HepG2 (cell line): ENCODE data around the gene LAMA5. TPM values are rescaled to one million over a fixed set of nuclear protein-coding genes. Genes with fewer than 3 reads are reported as not detected.
A peak's percentile ranks its signal among the peaks of the same experiment; 100 is the strongest.

ENCODE experiments used
- ATAC-seq: fragments of 200-7000 bp; cut with Tn5 transposase; 3 replicates; pipeline ENCODE4 v1.9.1; 2020; ENCODE audit warnings: mild to moderate bottlenecking, moderate library complexity
- BruUV-seq: library from RNA; stranded (reverse); fragments of 400-500 nt; replicated peaks from 2 replicates; lab custom pipeline; 2021; lab: Mats Ljungman, UMichigan
- CTCF ChIA-PET: fragments of 300-600 bp; formaldehyde crosslinking; extraction: SDS; loops from one replicate; lab custom pipeline; 2021; ENCODE audit warnings: low total read pairs, inconsistent platforms, low intra/inter-chr PET ratio; lab: Yijun Ruan, JAX
- POLR2A ChIA-PET: fragments of 350-600 bp; sonication (Branson Sonifier 250); formaldehyde crosslinking; loops from one replicate; lab custom pipeline; 2020; ENCODE audit warnings: antibody characterized with exemption, inconsistent platforms; lab: Yijun Ruan, JAX
- DNase-seq: peaks from one replicate; pipeline ENCODE4 v3.0.0-alpha.2; 2015; ENCODE audit warnings: low spot score
- FAIRE-seq: peaks from 3 replicates; lab custom pipeline; 2011; peaks lifted over from hg19 to GRCh38; lab: Jason Lieb, UNC
- H2AFZ ChIP-seq: one replicate; pipeline ENCODE4 v1.6.1; 2011; ENCODE audit warnings: low read length, inconsistent platforms
- H3K27ac ChIP-seq: fragments of 300-600 bp; 3 replicates; pipeline ENCODE4 v1.8.0; 2011; ENCODE audit warnings: mixed run types, mild to moderate bottlenecking, mixed read lengths, low read length, inconsistent platforms; ENCODE audit not compliant: insufficient read depth; ENCODE audit errors: extremely low read length
- H3K27me3 ChIP-seq, 2 experiments: fragments of 200-600 bp in 1 of 2; 2 replicates in 1 of 2; 3 replicates in 1 of 2; pipeline versions ENCODE4 v1.6.0 to v1.8.0; 2011; ENCODE audit warnings: low read length in 2 of 2, mild to moderate bottlenecking in 2 of 2, moderate library complexity in 2 of 2, inconsistent platforms in 1 of 2; ENCODE audit not compliant: insufficient read depth in 2 of 2, control insufficient read depth in 1 of 2
- H3K36me3 ChIP-seq, 2 experiments: fragments of 200-600 bp in 1 of 2; replicated peaks in 1 of 2; 2 replicates in 1 of 2; 3 replicates in 1 of 2; pipeline versions ENCODE4 v1.5.1 to v1.8.0; 2011; ENCODE audit warnings: low read length in 2 of 2, inconsistent platforms in 1 of 2; ENCODE audit not compliant: insufficient read depth in 2 of 2, control insufficient read depth in 1 of 2
- H3K4me1 ChIP-seq: 2 replicates; pipeline ENCODE4 v1.5.1; 2012; ENCODE audit warnings: low read length, inconsistent platforms; ENCODE audit not compliant: insufficient read depth
- H3K4me2 ChIP-seq: 2 replicates; pipeline ENCODE4 v1.6.0; 2011; ENCODE audit warnings: low read depth, low read length, inconsistent platforms
- H3K4me3 ChIP-seq, 3 experiments: fragments of 200-600 bp in 1 of 3; sonication (generic), shearing (Covaris generic) in 1 of 3; replicated peaks in 1 of 3; 2 replicates each; pipeline ENCODE4 v1.5.1; 2011 to 2016; ENCODE audit warnings: low read length in 3 of 3, inconsistent platforms in 2 of 3, low read depth in 2 of 3, mild to moderate bottlenecking in 2 of 3, control low read depth in 1 of 3, mixed read lengths in 1 of 3; ENCODE audit not compliant: insufficient read depth in 1 of 3
- H3K79me2 ChIP-seq: one replicate; pipeline ENCODE4 v1.6.1; 2011; ENCODE audit warnings: low read length, inconsistent platforms; ENCODE audit not compliant: insufficient read depth
- H3K9ac ChIP-seq: 2 replicates; pipeline ENCODE4 v1.6.0; 2011; ENCODE audit warnings: mild to moderate bottlenecking, low read depth, low read length, inconsistent platforms; ENCODE audit not compliant: insufficient read depth
- H3K9me3 ChIP-seq: 2 replicates; pipeline ENCODE4 v1.5.1; 2012; ENCODE audit warnings: mild to moderate bottlenecking, low read length
- H4K20me1 ChIP-seq: 2 replicates; pipeline ENCODE4 v1.6.0; 2011; ENCODE audit warnings: inconsistent platforms, mild to moderate bottlenecking, low read length, moderate library complexity; ENCODE audit not compliant: insufficient read depth
- CEBPG ChIP-seq: IDR thresholded peaks from 2 replicates; pipeline ENCODE4 v1.6.1; 2016
- ELF3 ChIP-seq: IDR thresholded peaks from 2 replicates; pipeline ENCODE4 v1.6.1; 2016; ENCODE audit warnings: missing genetic modification reagents, missing compliant biosample characterization
- EP300 ChIP-seq, 3 experiments: sonication (generic) in 1 of 3; formaldehyde crosslinking in 1 of 3; IDR thresholded peaks; 2 replicates each; pipeline versions ENCODE4 v1.5.1 to v1.6.1; 2011 to 2020; ENCODE audit warnings: low read depth in 2 of 3, low read length in 2 of 3, borderline replicate concordance in 1 of 3, improper control_type of control experiment in 1 of 3, mild to moderate bottlenecking in 1 of 3, missing genetic modification reagents in 1 of 3, moderate library complexity in 1 of 3
- MTF1 ChIP-seq: sonication (generic); formaldehyde crosslinking; IDR thresholded peaks from 2 replicates; pipeline ENCODE4 v1.5.0; 2020; ENCODE audit warnings: missing genetic modification reagents
- MTF2 ChIP-seq: sonication (generic); formaldehyde crosslinking; IDR thresholded peaks from 2 replicates; pipeline ENCODE4 v1.5.0; 2020; ENCODE audit warnings: missing genetic modification reagents, borderline replicate concordance
- SCMH1 ChIP-seq: sonication (generic); formaldehyde crosslinking; IDR thresholded peaks from 2 replicates; pipeline ENCODE4 v1.9.0; 2021; ENCODE audit warnings: missing genetic modification reagents, mild to moderate bottlenecking, borderline replicate concordance
- THYN1 ChIP-seq: sonication (generic); formaldehyde crosslinking; IDR thresholded peaks from 2 replicates; pipeline ENCODE4 v1.8.1; 2023; ENCODE audit warnings: low read depth, mild to moderate bottlenecking, moderate library complexity, missing genetic modification reagents, borderline replicate concordance
- ZFP41 ChIP-seq: sonication (generic); formaldehyde crosslinking; IDR thresholded peaks from 2 replicates; pipeline ENCODE4 v1.4.0; 2020; ENCODE audit warnings: mild to moderate bottlenecking, missing genetic modification reagents, borderline replicate concordance
- ZNF644 ChIP-seq: IDR thresholded peaks from 2 replicates; pipeline ENCODE4 v1.6.1; 2016; ENCODE audit warnings: low read depth
- ZNF678 ChIP-seq: sonication (generic); formaldehyde crosslinking; IDR thresholded peaks from 2 replicates; pipeline ENCODE4 v1.4.0; 2020; ENCODE audit warnings: mild to moderate bottlenecking, missing genetic modification reagents
- ZNF776 ChIP-seq: sonication (generic); formaldehyde crosslinking; IDR thresholded peaks from 2 replicates; pipeline ENCODE4 v1.4.0; 2020; ENCODE audit warnings: mild to moderate bottlenecking, missing genetic modification reagents
- WGBS: methylation state at CpG from one replicate; pipeline ENCODE4 v1.1.6; 2017; ENCODE audit warnings: low lambda C conversion rate; 5-methylcytosine and 5-hydroxymethylcytosine counted together
- in situ Hi-C: cut with HindIII; loops from 2 replicates; pipeline ENCODE4 v1.10.0; 2017; ENCODE audit warnings: low pct_unique_long_range_greater_than_20kb; ENCODE audit not compliant: extremely low pct_ligation_motif_present
- intact Hi-C: fragments of 100-400 bp; cut with micrococcal nuclease; formaldehyde crosslinking; loops from one replicate; pipeline ENCODE4 v1.10.0; 2022; ENCODE audit not compliant: unreplicated experiment
- polyA plus RNA-seq, 8 experiments: library from polyadenylated mRNA; depleted of rRNA in 3 of 8; stranded (reverse) in 7 of 8; unstranded in 1 of 8; fragments of >200 nt; fragmentation: Illumina TruSeq in 4 of 8; extraction: Trizol in 4 of 8; gene quantifications; 2 replicates each; pipeline versions ENCODE4 v1.2.1 to v1.2.3, GENCODE V29; 2011 to 2016; ENCODE audit warnings: low read depth in 4 of 8, missing spikeins in 1 of 8, mixed read lengths in 1 of 8; ENCODE audit not compliant: insufficient read depth in 1 of 8
- total RNA-seq, 5 experiments: library from RNA; depleted of rRNA; stranded (reverse); fragments of >200 nt; fragmentation: Illumina TruSeq; extraction: Trizol; gene quantifications; 2 replicates each; pipeline ENCODE4 v1.2.3, GENCODE V29; 2016; ENCODE audit warnings: low read depth in 1 of 5
- TF ChIP-seq, protein P1 (sequence below): sonication (generic); formaldehyde crosslinking; IDR thresholded peaks from 2 replicates; pipeline ENCODE4 v1.5.1; 2020; ENCODE audit warnings: mild to moderate bottlenecking, missing genetic modification reagents, borderline replicate concordance
- TF ChIP-seq, protein P2 (sequence below): sonication (generic); formaldehyde crosslinking; IDR thresholded peaks from 2 replicates; pipeline ENCODE4 v1.4.0; 2020; ENCODE audit warnings: missing genetic modification reagents, low read depth, mild to moderate bottlenecking, borderline replicate concordance
- TF ChIP-seq, protein P3 (sequence below): sonication (generic); formaldehyde crosslinking; IDR thresholded peaks from 2 replicates; pipeline ENCODE4 v1.8.0; 2022; ENCODE audit warnings: missing genetic modification reagents, mild to moderate bottlenecking, inconsistent platforms, borderline replicate concordance

The LAMA5 gene
- total and polyA plus RNA-seq, 2 of the 13 experiments (the other 11 are each of a cell fraction or from before 2014, with no cell fraction given), result 21.0 to 44.7 TPM

DNA sequence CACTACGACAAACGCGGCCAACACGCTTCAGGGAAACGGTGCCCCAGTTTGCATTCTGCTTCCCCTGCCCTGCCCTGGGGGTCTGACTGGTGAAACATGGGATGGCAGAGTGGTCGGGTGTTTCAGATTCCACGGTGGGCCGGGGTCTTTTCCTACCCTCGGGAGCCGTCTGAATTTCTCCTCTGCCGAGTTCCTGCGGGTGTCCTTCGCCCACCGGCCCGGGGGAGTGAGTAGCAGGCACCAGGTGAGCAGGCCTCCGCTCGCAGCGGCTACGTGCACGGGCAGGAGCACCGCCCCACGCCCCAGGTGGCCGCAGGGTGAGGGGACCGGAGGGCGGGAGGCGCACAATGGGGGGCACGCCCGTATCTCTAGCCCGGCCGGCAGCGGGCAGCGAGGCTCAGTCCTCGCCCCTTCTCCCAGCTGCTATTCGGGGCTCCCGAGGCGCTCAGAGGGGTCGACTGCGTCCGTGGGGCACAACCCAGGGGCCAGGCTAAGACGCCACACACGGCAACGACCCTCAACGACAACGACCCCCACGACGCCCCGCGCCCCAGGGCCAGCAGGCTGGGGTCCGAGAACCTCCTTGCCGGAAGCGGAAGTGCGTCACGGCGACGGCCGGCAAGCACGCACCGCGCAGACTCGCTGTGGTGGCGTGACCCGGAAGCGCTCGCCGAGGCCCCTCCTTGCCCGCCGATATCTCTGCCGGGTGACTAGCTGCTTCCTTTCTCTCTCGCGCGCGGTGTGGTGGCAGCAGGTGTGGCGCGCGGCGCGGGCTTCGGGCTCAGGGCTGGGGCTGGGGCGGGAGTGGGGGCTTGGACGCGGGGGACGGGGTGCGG, 19.5 kb upstream of the LAMA5 start, which contains the start of gene RPS21:
Gene RPS21, plus strand, starts transcription at position 721 of the 836 bp plus-strand sequence. CDS start 236 bp downstream, outside the sequence.
- ATAC-seq (peak; percentile 84), DNase-seq (peak; percentile 92), FAIRE-seq (peak; percentile 81)
- TSS peak; percentile 77 for BruUV-seq
- Histone ChIP-seq H3K36me3 (peaks cover 17 to 39% of the 10 kb centered on the region in 2 experiments), H3K9me3 (no peaks in the 10 kb centered on the region), H4K20me1 (peaks cover 21% of the 10 kb centered on the region), H3K79me2 (peaks cover 40% of the 10 kb centered on the region), H3K4me3 (peak within 1 kb of the TSS; percentile 97 to 99 (median 99)), H3K27me3 (no peaks in the 10 kb centered on the region; a peak in 2 of 5 replicates), H3K4me1 (peaks cover 36% of the 10 kb centered on the region), H3K4me2 (peak within 1 kb of the TSS; percentile 97), H2AFZ (no peak within 1 kb of the TSS), H3K9ac (peak within 1 kb of the TSS; percentile 97), H3K27ac (peak within 1 kb of the TSS; percentile 66)
- in situ Hi-C loops, result no loop called here
- intact Hi-C loops, result no loop called here
- POLR2A ChIA-PET, result interaction anchor here (0.6 to 4.5 kb wide), 21 partner anchors 9 to 1241 kb away, joined by 3 to 73 read pairs (median 5); partner anchors contain the start of genes ADRM1 and LAMA5
- CTCF ChIA-PET, result interaction anchor here (2.8 kb wide), 1 partner anchor 85 kb away, joined by 13 read pairs; the partner anchor contains the start of gene ADRM1
- WGBS, result 0% methylated on average over 31 of the region's 83 CpGs
- TF ChIP-seq THYN1 (no peak), SCMH1 (no peak), ZFP41 (CRISPR knock-in tag) (no peak; the same call in none of the 2 replicates), ZNF678 (no peak), MTF2 (CRISPR knock-in tag) (no peak), CEBPG (CRISPR knock-in tag) (peak; percentile 31; the same call in 1 of the 2 replicates), EP300 (IDR thresholded peaks at IDR 0.05; ENCODE audit: low read depth in 2 of 2, low read length in 2 of 2) (peak; percentile 24 to 28; a peak in 1 of 4 replicates), EP300 (CRISPR knock-in tag; IDR thresholded peaks at IDR 0.05; ENCODE audit: borderline replicate concordance) (peak; percentile 57; the same call in 1 of the 2 replicates), MTF1 (CRISPR knock-in tag) (no peak), ELF3 (CRISPR knock-in tag) (peak; percentile 84), ZNF776 (peak; percentile 96; the same call in 1 of the 2 replicates), ZNF644 (CRISPR knock-in tag) (no peak)
- TF ChIP-seq, protein P1, sequence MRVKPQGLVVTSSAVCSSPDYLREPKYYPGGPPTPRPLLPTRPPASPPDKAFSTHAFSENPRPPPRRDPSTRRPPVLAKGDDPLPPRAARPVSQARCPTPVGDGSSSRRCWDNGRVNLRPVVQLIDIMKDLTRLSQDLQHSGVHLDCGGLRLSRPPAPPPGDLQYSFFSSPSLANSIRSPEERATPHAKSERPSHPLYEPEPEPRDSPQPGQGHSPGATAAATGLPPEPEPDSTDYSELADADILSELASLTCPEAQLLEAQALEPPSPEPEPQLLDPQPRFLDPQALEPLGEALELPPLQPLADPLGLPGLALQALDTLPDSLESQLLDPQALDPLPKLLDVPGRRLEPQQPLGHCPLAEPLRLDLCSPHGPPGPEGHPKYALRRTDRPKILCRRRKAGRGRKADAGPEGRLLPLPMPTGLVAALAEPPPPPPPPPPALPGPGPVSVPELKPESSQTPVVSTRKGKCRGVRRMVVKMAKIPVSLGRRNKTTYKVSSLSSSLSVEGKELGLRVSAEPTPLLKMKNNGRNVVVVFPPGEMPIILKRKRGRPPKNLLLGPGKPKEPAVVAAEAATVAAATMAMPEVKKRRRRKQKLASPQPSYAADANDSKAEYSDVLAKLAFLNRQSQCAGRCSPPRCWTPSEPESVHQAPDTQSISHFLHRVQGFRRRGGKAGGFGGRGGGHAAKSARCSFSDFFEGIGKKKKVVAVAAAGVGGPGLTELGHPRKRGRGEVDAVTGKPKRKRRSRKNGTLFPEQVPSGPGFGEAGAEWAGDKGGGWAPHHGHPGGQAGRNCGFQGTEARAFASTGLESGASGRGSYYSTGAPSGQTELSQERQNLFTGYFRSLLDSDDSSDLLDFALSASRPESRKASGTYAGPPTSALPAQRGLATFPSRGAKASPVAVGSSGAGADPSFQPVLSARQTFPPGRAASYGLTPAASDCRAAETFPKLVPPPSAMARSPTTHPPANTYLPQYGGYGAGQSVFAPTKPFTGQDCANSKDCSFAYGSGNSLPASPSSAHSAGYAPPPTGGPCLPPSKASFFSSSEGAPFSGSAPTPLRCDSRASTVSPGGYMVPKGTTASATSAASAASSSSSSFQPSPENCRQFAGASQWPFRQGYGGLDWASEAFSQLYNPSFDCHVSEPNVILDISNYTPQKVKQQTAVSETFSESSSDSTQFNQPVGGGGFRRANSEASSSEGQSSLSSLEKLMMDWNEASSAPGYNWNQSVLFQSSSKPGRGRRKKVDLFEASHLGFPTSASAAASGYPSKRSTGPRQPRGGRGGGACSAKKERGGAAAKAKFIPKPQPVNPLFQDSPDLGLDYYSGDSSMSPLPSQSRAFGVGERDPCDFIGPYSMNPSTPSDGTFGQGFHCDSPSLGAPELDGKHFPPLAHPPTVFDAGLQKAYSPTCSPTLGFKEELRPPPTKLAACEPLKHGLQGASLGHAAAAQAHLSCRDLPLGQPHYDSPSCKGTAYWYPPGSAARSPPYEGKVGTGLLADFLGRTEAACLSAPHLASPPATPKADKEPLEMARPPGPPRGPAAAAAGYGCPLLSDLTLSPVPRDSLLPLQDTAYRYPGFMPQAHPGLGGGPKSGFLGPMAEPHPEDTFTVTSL (CRISPR knock-in tag), result no peak
- TF ChIP-seq, protein P2, sequence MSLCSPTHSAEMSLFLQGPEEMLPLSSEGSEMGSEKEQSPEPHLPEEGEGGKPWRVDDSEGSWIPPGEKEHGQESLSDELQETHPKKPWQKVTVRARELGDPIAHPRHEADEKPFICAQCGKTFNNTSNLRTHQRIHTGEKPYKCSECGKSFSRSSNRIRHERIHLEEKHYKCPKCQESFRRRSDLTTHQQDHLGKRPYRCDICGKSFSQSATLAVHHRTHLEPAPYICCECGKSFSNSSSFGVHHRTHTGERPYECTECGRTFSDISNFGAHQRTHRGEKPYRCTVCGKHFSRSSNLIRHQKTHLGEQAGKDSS (CRISPR knock-in tag), result no peak
- TF ChIP-seq, protein P3, sequence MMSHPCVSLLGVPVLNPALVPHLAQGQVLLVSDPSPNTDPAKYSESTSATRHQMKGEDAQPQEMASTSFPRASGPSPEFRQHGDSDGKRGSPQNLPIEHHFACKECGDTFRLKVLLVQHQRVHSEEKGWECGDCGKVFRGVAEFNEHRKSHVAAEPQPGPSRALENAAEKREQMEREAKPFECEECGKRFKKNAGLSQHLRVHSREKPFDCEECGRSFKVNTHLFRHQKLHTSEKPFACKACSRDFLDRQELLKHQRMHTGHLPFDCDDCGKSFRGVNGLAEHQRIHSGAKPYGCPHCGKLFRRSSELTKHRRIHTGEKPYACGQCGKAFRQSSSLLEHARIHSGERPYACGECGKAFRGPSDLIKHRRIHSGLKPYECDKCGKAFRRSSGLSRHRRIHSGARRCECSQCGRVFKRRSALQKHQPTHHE (CRISPR knock-in tag), result no peak; the same call in 1 of the 2 replicates
